Measurements from ENCODE around the gene GP2. TPM values are rescaled to one million over a fixed set of nuclear protein-coding genes. Genes with fewer than 3 reads are reported as not detected.
"Not testable (repeated sequence)": the region's sequence is repeated elsewhere in the genome, so short reads cannot be mapped to it uniquely, and the experiment has no call there.

Gene GP2
- total RNA-seq, 1 donor from 2014 or later = 3.4 TPM

DNA sequence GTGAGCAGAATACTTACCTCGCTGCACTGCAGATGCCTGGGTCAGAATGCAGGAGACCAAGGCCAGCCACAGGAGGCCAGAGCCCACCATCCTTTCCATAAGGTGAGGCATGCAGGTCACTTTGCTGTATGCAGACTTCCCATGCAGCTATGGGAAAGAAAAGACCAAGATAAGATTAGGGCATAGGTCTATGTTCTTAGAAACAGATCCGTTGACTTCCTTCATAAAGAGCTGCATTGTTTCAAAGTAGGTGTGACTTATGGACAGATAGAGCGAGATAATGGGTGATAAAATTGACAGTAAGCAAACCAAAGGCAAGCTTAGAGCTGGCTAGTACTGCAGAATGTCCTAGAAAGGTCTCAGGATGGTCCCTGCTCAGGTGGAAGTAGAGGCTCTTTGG lies 992 bp downstream of the GP2 start:
- no peak overlapping the region for H3K27ac Mint-ChIP-seq
- no peaks in the 10 kb centered on the region for H3K36me3 Mint-ChIP-seq
- DNase-seq (ENCODE audit: extremely low spot score, unreplicated experiment) = no peak
- no peak overlapping the region for H3K4me3 Mint-ChIP-seq
- H3K9me3 Mint-ChIP-seq = no peaks in the 10 kb centered on the region
- TF ChIP-seq, protein P1, sequence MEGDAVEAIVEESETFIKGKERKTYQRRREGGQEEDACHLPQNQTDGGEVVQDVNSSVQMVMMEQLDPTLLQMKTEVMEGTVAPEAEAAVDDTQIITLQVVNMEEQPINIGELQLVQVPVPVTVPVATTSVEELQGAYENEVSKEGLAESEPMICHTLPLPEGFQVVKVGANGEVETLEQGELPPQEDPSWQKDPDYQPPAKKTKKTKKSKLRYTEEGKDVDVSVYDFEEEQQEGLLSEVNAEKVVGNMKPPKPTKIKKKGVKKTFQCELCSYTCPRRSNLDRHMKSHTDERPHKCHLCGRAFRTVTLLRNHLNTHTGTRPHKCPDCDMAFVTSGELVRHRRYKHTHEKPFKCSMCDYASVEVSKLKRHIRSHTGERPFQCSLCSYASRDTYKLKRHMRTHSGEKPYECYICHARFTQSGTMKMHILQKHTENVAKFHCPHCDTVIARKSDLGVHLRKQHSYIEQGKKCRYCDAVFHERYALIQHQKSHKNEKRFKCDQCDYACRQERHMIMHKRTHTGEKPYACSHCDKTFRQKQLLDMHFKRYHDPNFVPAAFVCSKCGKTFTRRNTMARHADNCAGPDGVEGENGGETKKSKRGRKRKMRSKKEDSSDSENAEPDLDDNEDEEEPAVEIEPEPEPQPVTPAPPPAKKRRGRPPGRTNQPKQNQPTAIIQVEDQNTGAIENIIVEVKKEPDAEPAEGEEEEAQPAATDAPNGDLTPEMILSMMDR (conservative IDR thresholded peaks at IDR 0.05) = no peak
- H3K4me1 Mint-ChIP-seq (ENCODE audit: unreplicated experiment) = no peaks in the 10 kb centered on the region
- peaks cover 19% of the 10 kb centered on the region for H3K27me3 Mint-ChIP-seq

DNA sequence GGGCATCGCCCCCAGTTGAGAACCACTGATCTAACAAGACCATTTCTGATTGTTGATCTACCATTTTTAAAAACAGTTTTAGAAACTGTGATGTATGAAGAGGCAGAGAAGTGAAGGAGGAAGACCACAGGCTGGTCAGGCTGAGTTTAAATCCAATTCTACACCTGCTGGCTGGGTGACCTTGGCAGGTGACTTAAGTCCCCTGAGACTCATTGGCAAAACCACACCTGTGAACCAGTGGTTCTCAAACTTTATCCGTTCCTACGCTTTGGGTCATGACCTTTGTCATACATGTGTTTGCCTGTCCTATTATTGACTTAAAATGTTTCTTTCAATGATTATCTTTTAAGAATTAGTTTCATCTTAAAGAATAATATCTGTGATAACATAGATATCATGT lies 2.3 kb downstream of the GP2 start:
- DNase-seq (ENCODE audit: extremely low spot score, unreplicated experiment) = no peak
- TF ChIP-seq, protein P1 (conservative IDR thresholded peaks at IDR 0.05) = no peak
- H3K27me3 Mint-ChIP-seq = peaks cover 20% of the 10 kb centered on the region
- no peak overlapping the region for H3K4me3 Mint-ChIP-seq
- no peaks in the 10 kb centered on the region for H3K36me3 Mint-ChIP-seq
- no peaks in the 10 kb centered on the region for H3K9me3 Mint-ChIP-seq
- H3K27ac Mint-ChIP-seq = no peak overlapping the region
- H3K4me1 Mint-ChIP-seq (ENCODE audit: unreplicated experiment) = no peaks in the 10 kb centered on the region

DNA sequence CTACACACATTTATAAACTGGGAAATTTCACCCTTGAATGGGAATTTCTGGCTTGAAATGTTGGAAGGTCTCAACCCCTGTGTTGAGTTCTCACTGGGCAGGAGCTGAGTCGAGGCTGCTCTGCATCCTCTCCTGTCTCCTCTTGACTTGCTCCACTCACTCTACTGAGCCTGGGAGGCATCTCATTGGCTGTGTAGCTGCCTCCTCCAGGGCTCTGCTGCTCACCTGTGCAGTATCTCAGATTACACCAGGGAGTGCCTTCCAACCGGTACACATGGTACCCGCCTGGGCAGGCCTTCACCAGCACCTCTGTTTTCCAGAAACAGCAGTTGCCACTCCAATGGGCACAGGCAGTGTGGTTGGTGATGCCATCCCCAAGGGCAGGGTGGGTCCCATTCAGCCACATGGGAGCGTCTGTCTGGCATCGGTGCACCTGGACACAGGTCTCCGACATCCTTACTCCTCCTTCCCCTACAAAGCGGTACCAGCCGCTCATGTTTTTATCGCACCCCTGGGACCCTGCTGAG lies 3.7 kb downstream of the GP2 start:
- Mint-ChIP-seq H3K9me3 (no peaks in the 10 kb centered on the region), H3K4me1 (ENCODE audit: unreplicated experiment) (no peaks in the 10 kb centered on the region), H3K27me3 (peaks cover 11% of the 10 kb centered on the region), H3K4me3 (no peak overlapping the region), H3K27ac (no peak overlapping the region), H3K36me3 (no peaks in the 10 kb centered on the region)
- TF ChIP-seq, protein P1 (conservative IDR thresholded peaks at IDR 0.05) = no peak
- DNase-seq (ENCODE audit: extremely low spot score, unreplicated experiment) = no peak

DNA sequence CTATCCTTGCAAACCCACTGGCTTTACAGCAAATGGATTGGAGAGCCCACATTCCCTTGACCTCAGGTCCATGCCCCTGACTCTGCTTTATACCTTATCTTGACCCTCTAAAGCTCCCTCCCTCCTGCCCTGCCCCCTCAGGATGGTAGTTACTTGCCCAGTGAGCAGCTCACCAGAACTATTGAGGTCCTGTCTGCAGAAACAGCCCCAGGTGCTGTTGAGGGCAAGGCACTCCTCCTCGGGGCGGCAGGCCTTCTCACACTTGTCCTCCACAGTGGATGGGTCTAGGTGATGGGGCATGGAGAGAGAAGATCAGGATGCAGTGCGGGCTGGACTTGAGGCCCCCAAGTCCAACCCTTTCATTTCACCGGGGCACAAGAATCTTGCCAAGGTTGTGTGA lies 4.6 kb downstream of the GP2 start:
- TF ChIP-seq, protein P1 (conservative IDR thresholded peaks at IDR 0.05) = no peak
- DNase-seq (ENCODE audit: extremely low spot score, unreplicated experiment) = no peak
- Mint-ChIP-seq H3K4me3 (no peak overlapping the region), H3K27ac (no peak overlapping the region), H3K36me3 (no peaks in the 10 kb centered on the region), H3K9me3 (no peaks in the 10 kb centered on the region), H3K4me1 (ENCODE audit: unreplicated experiment) (no peaks in the 10 kb centered on the region), H3K27me3 (peaks cover 14% of the 10 kb centered on the region)

DNA sequence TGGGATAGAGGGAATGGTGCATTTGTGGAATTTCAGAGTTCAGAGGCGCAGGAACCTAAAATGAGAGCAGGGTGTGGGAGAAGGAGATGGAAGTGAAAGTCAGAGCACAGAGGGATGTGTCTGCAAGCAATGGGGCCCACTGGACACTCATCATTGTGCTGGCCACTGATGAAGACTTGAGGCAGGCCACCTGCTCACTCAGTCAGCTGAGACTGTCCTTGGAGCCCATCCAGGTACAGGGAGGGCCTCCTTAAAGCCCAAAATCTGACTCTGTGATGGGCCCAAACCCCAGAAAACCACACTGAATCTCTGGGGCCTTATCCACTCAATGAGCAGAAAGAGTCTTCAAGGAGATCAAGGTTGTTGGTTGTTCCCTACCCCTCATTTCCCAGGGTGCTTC lies 5.6 kb downstream of the GP2 start:
- no peaks in the 10 kb centered on the region for H3K36me3 Mint-ChIP-seq
- H3K27me3 Mint-ChIP-seq = peaks cover 17% of the 10 kb centered on the region
- no peak overlapping the region for H3K27ac Mint-ChIP-seq
- H3K4me3 Mint-ChIP-seq = no peak overlapping the region
- H3K4me1 Mint-ChIP-seq (ENCODE audit: unreplicated experiment) = no peaks in the 10 kb centered on the region
- H3K9me3 Mint-ChIP-seq = no peaks in the 10 kb centered on the region
- no peak for DNase-seq (ENCODE audit: extremely low spot score, unreplicated experiment)
- TF ChIP-seq, protein P1 (conservative IDR thresholded peaks at IDR 0.05) = no peak

DNA sequence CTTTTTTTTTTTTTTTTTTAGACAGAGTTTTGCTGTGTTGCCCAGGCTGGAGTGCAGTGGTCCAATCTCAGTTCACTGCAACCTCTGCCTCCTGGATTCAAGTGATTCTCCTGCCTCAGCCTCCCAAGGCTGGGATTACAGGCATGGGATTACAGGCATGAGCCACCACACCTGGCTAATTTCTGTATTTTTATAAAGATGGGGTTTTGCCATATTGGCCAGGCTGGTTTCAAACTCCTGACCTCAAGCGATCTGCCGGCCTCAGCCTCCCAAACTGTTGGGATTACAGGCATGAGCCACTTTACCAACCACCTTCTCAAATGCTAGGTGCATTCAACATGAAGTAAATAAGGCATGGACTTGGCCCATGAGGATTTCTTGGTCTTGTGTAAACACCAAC lies 6.3 kb downstream of the GP2 start:
- H3K36me3 Mint-ChIP-seq; H3K27ac Mint-ChIP-seq; H3K4me1 Mint-ChIP-seq (ENCODE audit: unreplicated experiment); H3K4me3 Mint-ChIP-seq; DNase-seq (ENCODE audit: extremely low spot score, unreplicated experiment); H3K9me3 Mint-ChIP-seq: not testable (repeated sequence)
- H3K27me3 Mint-ChIP-seq = peaks cover 17% of the 10 kb centered on the region

Data from type B pancreatic cell (in vitro differentiated cells).